GM18517 (cell line): Measurements from ENCODE around the gene CLEC18A.
"Not testable (repeated sequence)": the region's sequence is repeated elsewhere in the genome, so short reads cannot be mapped to it uniquely, and the experiment has no call there.

Experiments
- ATAC-seq: cut with Tn5 transposase; IDR thresholded peaks from one replicate; pipeline ENCODE4 v1.9.1; 2021; ENCODE audit warnings: mild to moderate bottlenecking, moderate library complexity; ENCODE audit not compliant: unreplicated experiment

CLEC18A gene

GRCh38 chr16:69951017-69951671 is at the start of gene CLEC18A:
TSS of gene CLEC18A (plus strand) at chr16:69951334. CDS start at chr16:69951367, 33 bp downstream.
- ATAC-seq: not testable (repeated sequence)

- no peak for ATAC-seq
Observed at GRCh38 chr16:69903865-69904415, 47.2 kb upstream of the CLEC18A start.

GRCh38 chr16:69904495-69905170 is 46.5 kb upstream of the CLEC18A start:
- ATAC-seq: no peak

- no peak for ATAC-seq
Observed at GRCh38 chr16:69905171-69905555, 46.0 kb upstream of the CLEC18A start.

- ATAC-seq: no peak
Observed at GRCh38 chr16:69906838-69907401, 44.2 kb upstream of the CLEC18A start.

- no peak for ATAC-seq
Observed at GRCh38 chr16:69909043-69909442, 42.1 kb upstream of the CLEC18A start.

GRCh38 chr16:69909760-69910159 is 41.4 kb upstream of the CLEC18A start:
- no peak for ATAC-seq

- ATAC-seq: no peak
Observed at GRCh38 chr16:69910964-69911363, 40.2 kb upstream of the CLEC18A start.

GRCh38 chr16:69916462-69916861 is 34.7 kb upstream of the CLEC18A start:
- ATAC-seq: no peak

- no peak for ATAC-seq
Observed at GRCh38 chr16:69917311-69917710, 33.8 kb upstream of the CLEC18A start.

GRCh38 chr16:69917739-69918138 is 33.4 kb upstream of the CLEC18A start:
- ATAC-seq: no peak

GRCh38 chr16:69918241-69918640 is 32.9 kb upstream of the CLEC18A start:
- ATAC-seq: no peak

GRCh38 chr16:69921127-69921526 is 30.0 kb upstream of the CLEC18A start:
- no peak for ATAC-seq

- no peak for ATAC-seq
Observed at GRCh38 chr16:69922200-69922599, 28.9 kb upstream of the CLEC18A start.

- ATAC-seq: no peak
Observed at GRCh38 chr16:69924041-69924775, 26.9 kb upstream of the CLEC18A start.

GRCh38 chr16:69924777-69925191 is 26.4 kb upstream of the CLEC18A start:
- no peak for ATAC-seq

GRCh38 chr16:69925311-69925710 is 25.8 kb upstream of the CLEC18A start:
- ATAC-seq: no peak

GRCh38 chr16:69926241-69926640 is 24.9 kb upstream of the CLEC18A start:
- ATAC-seq: no peak

- no peak for ATAC-seq
Observed at GRCh38 chr16:69927056-69927757, 23.9 kb upstream of the CLEC18A start.

- ATAC-seq: no peak
Observed at GRCh38 chr16:69928856-69929400, 22.2 kb upstream of the CLEC18A start.
